ENCODE results near the gene GDF15. TPM values are rescaled to one million over a fixed set of nuclear protein-coding genes. Genes with fewer than 3 reads are reported as not detected.

The GDF15 gene
- total and polyA plus RNA-seq, 2 experiments from 2014 or later = 12.6 to 19.8 TPM

DNA sequence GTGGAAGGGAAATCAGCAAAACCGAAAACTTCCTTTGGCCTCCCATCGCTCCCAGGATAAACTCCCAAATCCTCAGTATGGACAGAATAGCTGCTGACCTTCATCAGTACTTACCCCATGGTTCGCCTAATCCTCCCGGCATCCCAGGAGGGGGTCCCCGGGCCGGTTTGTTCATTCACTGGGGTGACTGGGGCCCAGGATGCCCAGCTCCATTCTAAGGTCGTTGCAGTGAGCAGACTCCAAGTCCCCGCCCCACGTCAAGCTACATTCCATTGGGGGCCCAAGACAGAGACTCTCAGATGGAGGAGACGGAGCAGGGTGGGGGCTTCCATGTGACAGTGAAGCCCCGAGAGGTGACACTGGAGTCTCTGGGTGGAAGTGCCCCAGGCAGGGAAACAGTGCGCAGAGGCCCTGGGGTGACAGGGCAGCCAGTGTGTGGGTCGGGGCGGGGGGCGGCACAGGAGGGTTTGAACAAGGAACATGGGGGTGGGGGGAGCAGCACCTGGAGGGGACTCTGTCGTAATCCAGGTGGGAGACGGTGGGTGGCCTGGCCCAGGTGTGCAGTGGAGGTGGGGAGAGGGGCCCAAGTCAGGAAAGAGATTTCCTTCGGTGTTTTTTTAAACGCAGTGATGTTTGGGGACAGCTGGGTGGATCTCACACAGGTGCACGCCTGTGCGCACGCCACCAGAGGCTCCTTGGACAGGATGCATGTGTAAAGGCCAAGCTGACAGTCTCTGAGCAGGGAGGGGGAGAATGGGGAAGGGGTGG, 38.3 kb downstream of the GDF15 start:
- H3K4me3 Mint-ChIP-seq = peak overlapping the region; percentile 24; the same call in 1 of the 3 replicates
- DNase-seq (ENCODE audit: low spot score) (peak; percentile 33), ATAC-seq (no peak)
- no peak overlapping the region for H3K4me3 ChIP-seq
- no peak overlapping the region for H3K27ac ChIP-seq (ENCODE audit: low read depth)
- H3K4me2 ChIP-seq = no peak overlapping the region
- H3K27me3 ChIP-seq (ENCODE audit: insufficient read depth) = peaks cover 20% of the 10 kb centered on the region
- no peaks in the 10 kb centered on the region for H3K9me3 Mint-ChIP-seq
- peaks cover 26% of the 10 kb centered on the region for H3K4me1 Mint-ChIP-seq
- no peaks in the 10 kb centered on the region for H3K79me2 ChIP-seq (replicated peaks; ENCODE audit: insufficient read depth)
- H3K9me2 ChIP-seq (ENCODE audit: insufficient read depth) = no peaks in the 10 kb centered on the region
- peaks cover 13% of the 10 kb centered on the region; the same call in 1 of the 2 replicates for H3K4me1 ChIP-seq (ENCODE audit: insufficient read depth)
- TF ChIP-seq ZNF331 (CRISPR knock-in tag; IDR thresholded peaks at IDR 0.05; ENCODE audit: low read depth) = no peak
- no peak for TF ChIP-seq CREB1 (CRISPR knock-in tag; IDR thresholded peaks at IDR 0.05; ENCODE audit: low read depth)
- TF ChIP-seq, protein P1, sequence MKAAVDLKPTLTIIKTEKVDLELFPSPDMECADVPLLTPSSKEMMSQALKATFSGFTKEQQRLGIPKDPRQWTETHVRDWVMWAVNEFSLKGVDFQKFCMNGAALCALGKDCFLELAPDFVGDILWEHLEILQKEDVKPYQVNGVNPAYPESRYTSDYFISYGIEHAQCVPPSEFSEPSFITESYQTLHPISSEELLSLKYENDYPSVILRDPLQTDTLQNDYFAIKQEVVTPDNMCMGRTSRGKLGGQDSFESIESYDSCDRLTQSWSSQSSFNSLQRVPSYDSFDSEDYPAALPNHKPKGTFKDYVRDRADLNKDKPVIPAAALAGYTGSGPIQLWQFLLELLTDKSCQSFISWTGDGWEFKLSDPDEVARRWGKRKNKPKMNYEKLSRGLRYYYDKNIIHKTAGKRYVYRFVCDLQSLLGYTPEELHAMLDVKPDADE (IDR thresholded peaks at IDR 0.05) = no peak
- no peak for TF ChIP-seq POLR2AphosphoS5 (IDR thresholded peaks at IDR 0.05; ENCODE audit: low read depth)
- no peak for TF ChIP-seq NANOG (IDR thresholded peaks at IDR 0.05; ENCODE audit: borderline replicate concordance)
- TF ChIP-seq, protein P2, sequence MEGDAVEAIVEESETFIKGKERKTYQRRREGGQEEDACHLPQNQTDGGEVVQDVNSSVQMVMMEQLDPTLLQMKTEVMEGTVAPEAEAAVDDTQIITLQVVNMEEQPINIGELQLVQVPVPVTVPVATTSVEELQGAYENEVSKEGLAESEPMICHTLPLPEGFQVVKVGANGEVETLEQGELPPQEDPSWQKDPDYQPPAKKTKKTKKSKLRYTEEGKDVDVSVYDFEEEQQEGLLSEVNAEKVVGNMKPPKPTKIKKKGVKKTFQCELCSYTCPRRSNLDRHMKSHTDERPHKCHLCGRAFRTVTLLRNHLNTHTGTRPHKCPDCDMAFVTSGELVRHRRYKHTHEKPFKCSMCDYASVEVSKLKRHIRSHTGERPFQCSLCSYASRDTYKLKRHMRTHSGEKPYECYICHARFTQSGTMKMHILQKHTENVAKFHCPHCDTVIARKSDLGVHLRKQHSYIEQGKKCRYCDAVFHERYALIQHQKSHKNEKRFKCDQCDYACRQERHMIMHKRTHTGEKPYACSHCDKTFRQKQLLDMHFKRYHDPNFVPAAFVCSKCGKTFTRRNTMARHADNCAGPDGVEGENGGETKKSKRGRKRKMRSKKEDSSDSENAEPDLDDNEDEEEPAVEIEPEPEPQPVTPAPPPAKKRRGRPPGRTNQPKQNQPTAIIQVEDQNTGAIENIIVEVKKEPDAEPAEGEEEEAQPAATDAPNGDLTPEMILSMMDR (conservative IDR thresholded peaks at IDR 0.05; ENCODE audit: low read depth in 2 of 2) = no peak
- no peak for TF ChIP-seq JUNB (IDR thresholded peaks at IDR 0.05; ENCODE audit: unreplicated experiment)
- no peak for TF ChIP-seq ZNF114 (CRISPR knock-in tag; IDR thresholded peaks at IDR 0.05)
- TF ChIP-seq, protein P3, sequence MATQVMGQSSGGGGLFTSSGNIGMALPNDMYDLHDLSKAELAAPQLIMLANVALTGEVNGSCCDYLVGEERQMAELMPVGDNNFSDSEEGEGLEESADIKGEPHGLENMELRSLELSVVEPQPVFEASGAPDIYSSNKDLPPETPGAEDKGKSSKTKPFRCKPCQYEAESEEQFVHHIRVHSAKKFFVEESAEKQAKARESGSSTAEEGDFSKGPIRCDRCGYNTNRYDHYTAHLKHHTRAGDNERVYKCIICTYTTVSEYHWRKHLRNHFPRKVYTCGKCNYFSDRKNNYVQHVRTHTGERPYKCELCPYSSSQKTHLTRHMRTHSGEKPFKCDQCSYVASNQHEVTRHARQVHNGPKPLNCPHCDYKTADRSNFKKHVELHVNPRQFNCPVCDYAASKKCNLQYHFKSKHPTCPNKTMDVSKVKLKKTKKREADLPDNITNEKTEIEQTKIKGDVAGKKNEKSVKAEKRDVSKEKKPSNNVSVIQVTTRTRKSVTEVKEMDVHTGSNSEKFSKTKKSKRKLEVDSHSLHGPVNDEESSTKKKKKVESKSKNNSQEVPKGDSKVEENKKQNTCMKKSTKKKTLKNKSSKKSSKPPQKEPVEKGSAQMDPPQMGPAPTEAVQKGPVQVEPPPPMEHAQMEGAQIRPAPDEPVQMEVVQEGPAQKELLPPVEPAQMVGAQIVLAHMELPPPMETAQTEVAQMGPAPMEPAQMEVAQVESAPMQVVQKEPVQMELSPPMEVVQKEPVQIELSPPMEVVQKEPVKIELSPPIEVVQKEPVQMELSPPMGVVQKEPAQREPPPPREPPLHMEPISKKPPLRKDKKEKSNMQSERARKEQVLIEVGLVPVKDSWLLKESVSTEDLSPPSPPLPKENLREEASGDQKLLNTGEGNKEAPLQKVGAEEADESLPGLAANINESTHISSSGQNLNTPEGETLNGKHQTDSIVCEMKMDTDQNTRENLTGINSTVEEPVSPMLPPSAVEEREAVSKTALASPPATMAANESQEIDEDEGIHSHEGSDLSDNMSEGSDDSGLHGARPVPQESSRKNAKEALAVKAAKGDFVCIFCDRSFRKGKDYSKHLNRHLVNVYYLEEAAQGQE (IDR thresholded peaks at IDR 0.05; ENCODE audit: unreplicated experiment) = no peak
- TF ChIP-seq EZH2 (IDR thresholded peaks at IDR 0.05; ENCODE audit: low read depth, unreplicated experiment) = no peak
- H4K20me1 ChIP-seq (replicated peaks; ENCODE audit: insufficient read depth) = peaks cover 6% of the 10 kb centered on the region; the same call in 1 of the 2 replicates
- H3F3A ChIP-seq (replicated peaks; ENCODE audit: low read depth) = no peaks in the 10 kb centered on the region; the same call in 1 of the 2 replicates
- no peaks in the 10 kb centered on the region for H3K36me3 ChIP-seq (ENCODE audit: insufficient read depth)
- H3K27me3 Mint-ChIP-seq (ENCODE audit: insufficient read depth, low read depth, poor library complexity) = peaks cover 24% of the 10 kb centered on the region
- no peak overlapping the region for H2AFZ ChIP-seq
- H3K27ac Mint-ChIP-seq = no peak overlapping the region
- no peaks in the 10 kb centered on the region for H3K36me3 Mint-ChIP-seq (ENCODE audit: low read depth)

All from GM23338 (cell line).